Activated naive CD4-positive, alpha-beta T cell treated with anti-CD3 and anti-CD28 coated beads, Interleukin-2, amount 10 ng/mL, durations not matched to agents 7 days and 5 days (primary cell): ENCODE measurements around the gene PPP1R12B.
A peak's percentile ranks its signal among the peaks of the same experiment; 100 is the strongest.
"Not testable (repeated sequence)": the region's sequence is repeated elsewhere in the genome, so short reads cannot be mapped to it uniquely, and the experiment has no call there.

Source experiments
- CTCF ChIA-PET: fragments of 350-600 bp; sonication (Branson Sonifier 250); formaldehyde crosslinking; loops from one replicate; lab custom pipeline; 2021; ENCODE audit warnings: antibody characterized with exemption; lab: Charles Lee
- DNase-seq: peaks from one replicate; pipeline ENCODE4 v3.0.0-alpha.2; 2020
- H3K27ac Mint-ChIP-seq: one replicate; pipeline ENCODE4 v1.8.0; 2021; ENCODE audit warnings: mild to moderate bottlenecking, moderate library complexity, mixed read lengths
- H3K27me3 Mint-ChIP-seq: one replicate; pipeline ENCODE4 v1.8.0; 2021; ENCODE audit warnings: mild to moderate bottlenecking, mixed read lengths
- H3K36me3 Mint-ChIP-seq: one replicate; pipeline ENCODE4 v1.8.0; 2021; ENCODE audit warnings: mixed read lengths
- H3K4me1 Mint-ChIP-seq: one replicate; pipeline ENCODE4 v1.8.0; 2021; ENCODE audit warnings: mixed read lengths
- H3K4me3 Mint-ChIP-seq: one replicate; pipeline ENCODE4 v1.8.0; 2021; ENCODE audit warnings: mild to moderate bottlenecking, moderate library complexity, mixed read lengths
- H3K9me3 Mint-ChIP-seq: one replicate; pipeline ENCODE4 v1.8.0; 2021; ENCODE audit warnings: mixed read lengths

PPP1R12B gene

DNA sequence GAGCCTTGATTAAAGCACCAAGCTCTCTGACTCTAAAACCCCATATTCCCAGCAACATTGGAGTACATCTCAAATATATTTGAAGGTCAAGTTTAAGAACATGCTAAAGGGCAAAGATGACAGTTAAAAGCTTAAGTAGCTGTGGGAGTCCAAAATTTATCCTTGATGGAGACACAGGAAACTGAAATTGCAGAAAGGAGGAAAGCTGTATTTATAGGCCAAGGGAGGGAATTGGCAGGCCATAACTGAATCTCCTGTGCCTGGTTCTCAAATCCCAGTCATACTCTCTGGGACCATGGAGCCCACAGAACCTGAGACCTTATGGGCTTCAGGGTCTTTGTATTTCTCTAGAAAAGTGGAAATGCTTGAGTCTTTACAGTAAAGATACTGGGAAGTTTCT is 193.9 kb downstream of the PPP1R12B start:
- H3K4me3 Mint-ChIP-seq, H3K36me3 Mint-ChIP-seq, H3K4me1 Mint-ChIP-seq, H3K9me3 Mint-ChIP-seq, DNase-seq, H3K27ac Mint-ChIP-seq, CTCF ChIA-PET, H3K27me3 Mint-ChIP-seq: not testable (repeated sequence)

DNA sequence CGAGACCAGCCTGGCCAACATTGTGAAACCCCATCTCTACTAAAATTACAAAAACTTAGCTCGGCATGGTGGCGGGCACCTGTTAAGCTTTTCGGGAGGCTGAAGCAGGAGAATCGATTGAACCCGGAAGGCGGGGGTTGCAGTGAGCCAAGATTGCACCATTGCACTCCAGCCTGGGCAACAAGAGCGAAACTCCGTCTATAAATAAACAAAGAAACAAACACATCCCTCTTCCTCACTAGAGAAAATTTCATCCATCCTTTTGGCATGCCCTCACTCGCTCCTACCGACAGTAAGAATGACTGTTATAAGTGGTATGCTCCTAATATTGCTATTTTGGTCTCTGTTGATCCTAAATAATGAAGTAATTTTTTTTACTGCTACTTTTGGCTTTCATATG is 195.0 kb downstream of the PPP1R12B start:
- H3K4me3 Mint-ChIP-seq, H3K4me1 Mint-ChIP-seq, H3K9me3 Mint-ChIP-seq, DNase-seq, H3K27ac Mint-ChIP-seq, H3K27me3 Mint-ChIP-seq, H3K36me3 Mint-ChIP-seq, CTCF ChIA-PET: not testable (repeated sequence)

DNA sequence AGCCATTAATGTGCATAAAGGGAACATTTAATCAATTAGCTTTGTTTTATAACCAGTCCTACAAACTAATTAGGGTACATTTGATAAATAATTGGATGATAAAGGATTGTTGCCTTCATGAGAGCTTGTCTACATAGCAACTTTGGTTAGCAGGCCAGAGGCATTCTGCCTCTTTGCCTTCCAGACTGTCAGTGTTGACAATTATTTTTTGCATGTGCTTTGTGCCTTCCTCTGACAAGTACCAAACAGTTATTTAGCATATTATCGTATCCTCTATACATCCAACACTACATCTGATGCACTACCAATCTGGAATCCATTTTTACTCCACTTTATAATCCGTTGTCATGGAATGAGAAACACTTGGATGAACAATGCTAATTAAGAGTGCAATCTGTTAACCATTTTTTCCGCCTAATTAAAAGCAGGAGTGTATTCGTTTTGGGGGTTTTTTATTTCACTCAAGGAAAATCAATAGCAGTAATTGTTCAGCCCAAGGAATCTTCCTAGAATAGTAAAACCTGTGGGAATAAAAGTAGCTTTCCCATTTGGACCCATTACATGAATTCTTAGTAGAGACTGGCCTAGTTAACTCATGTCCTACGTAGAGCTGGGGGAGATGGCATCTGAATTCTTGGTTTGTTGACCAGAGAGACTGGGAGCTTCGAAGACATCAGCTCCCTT is 196.4 kb downstream of the PPP1R12B start:
- not testable (repeated sequence) for H3K36me3 Mint-ChIP-seq, H3K27ac Mint-ChIP-seq, DNase-seq, H3K4me1 Mint-ChIP-seq, H3K4me3 Mint-ChIP-seq, H3K27me3 Mint-ChIP-seq, H3K9me3 Mint-ChIP-seq
- CTCF ChIA-PET = interaction anchor here (1.1 kb wide), 1 partner anchor 17 kb away, joined by 3 read pairs; no protein-coding TSS in a partner anchor

DNA sequence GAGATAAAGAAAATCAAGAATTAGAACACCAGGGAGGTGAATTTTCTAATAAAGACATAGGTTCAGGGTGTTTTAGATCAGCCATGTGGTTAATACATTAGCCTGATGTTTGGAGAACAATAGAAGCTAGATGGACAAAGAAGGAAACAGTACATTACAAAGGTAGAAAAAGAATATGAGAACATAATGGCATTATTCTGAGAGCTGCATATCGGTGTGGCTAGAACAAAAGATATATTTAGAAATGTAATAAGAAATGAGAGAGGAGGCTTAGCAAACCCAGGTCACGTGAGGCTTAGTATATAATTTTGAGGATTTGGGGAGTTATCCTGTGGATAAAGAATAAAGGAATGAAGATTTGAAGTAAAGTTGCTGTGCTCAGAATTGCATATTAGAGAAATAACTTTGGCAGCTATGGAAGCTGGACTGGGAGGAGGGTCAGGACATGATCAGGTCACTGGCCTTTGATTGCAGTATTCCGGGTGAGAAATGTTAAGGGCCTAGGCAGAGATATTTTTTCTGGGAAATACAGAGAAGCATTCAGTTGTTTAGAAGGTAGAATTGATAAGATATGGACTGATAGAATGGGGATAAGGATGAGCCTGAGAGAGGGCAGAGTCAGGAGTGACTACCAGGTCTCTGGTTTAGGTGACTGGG is 197.3 kb downstream of the PPP1R12B start:
- DNase-seq, H3K9me3 Mint-ChIP-seq, H3K36me3 Mint-ChIP-seq, CTCF ChIA-PET, H3K27me3 Mint-ChIP-seq, H3K4me1 Mint-ChIP-seq, H3K4me3 Mint-ChIP-seq, H3K27ac Mint-ChIP-seq: not testable (repeated sequence)

DNA sequence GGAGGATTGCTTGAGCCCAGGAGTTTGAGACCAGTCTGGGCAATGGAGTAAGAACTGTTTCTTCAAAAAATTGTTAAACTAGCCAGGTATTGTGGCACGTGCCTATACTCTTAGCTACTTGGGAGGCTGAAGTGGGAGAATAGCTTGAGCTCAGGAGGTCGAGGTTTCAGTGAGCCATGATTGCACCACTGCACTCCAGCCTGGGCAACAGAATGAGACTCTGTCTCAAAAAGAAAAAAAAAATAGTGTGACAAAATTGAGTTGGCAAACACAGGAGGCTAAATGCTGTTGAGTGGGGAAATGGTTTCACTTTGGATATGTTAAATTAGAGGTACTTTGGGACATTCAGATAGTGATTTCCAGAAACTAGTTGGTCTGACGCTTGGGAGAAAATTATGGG is 197.9 kb downstream of the PPP1R12B start:
- not testable (repeated sequence) for H3K4me1 Mint-ChIP-seq, H3K27me3 Mint-ChIP-seq, H3K36me3 Mint-ChIP-seq, H3K9me3 Mint-ChIP-seq, H3K4me3 Mint-ChIP-seq, DNase-seq
- peak overlapping the region; percentile 21 for H3K27ac Mint-ChIP-seq
- CTCF ChIA-PET = interaction anchor here (0.7 kb wide), 1 partner anchor 217 kb away, joined by 3 read pairs; no protein-coding TSS in a partner anchor

DNA sequence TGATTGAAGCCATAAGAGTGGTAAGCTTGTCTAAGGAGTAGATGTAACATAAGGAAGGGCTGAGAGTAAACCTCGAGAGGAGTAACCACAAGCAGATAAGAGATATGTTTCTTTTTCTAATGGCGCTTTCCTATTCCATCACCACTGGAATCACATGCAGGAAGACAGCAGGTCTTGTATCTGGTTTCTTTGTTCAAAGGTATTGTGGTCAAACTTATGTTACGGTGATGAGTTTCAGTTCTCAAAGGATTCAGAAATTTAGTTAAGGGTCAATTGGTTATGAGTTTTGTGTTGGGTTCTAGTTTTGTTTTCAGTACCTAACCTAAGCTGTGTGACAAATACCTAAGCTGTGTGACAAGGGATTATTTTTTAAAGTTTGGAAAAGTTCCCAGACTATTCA is 198.3 kb downstream of the PPP1R12B start:
- not testable (repeated sequence) for H3K9me3 Mint-ChIP-seq, H3K27ac Mint-ChIP-seq, DNase-seq, H3K36me3 Mint-ChIP-seq, H3K4me3 Mint-ChIP-seq, H3K27me3 Mint-ChIP-seq, H3K4me1 Mint-ChIP-seq
- CTCF ChIA-PET = interaction anchor here (0.7 kb wide), 1 partner anchor 217 kb away, joined by 3 read pairs; no protein-coding TSS in a partner anchor

DNA sequence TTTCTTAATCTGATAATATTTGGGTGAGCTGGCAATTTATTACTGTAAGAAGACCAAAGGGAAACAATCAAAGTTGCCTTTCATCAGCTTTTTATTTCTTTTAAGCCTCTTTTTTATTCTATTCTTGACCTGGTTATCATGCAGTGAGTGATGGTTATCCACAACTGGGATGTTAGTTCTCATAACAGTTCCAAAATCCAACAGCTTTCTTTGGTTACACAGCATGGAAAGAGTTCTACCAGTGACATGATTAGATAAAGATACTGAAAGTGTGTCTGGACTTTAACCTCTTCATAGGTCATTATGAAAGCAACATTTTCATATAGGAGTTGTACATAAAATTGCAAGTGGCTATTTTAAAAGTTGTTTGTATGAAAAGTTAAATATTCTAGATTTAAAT is 198.7 kb downstream of the PPP1R12B start:
- CTCF ChIA-PET = interaction anchor here (0.7 kb wide), 1 partner anchor 217 kb away, joined by 3 read pairs; no protein-coding TSS in a partner anchor
- no peaks in the 10 kb centered on the region for H3K9me3 Mint-ChIP-seq
- H3K4me3 Mint-ChIP-seq = no peak overlapping the region
- H3K4me1 Mint-ChIP-seq = peaks cover 8% of the 10 kb centered on the region
- no peak overlapping the region for H3K27ac Mint-ChIP-seq
- no peak for DNase-seq
- no peaks in the 10 kb centered on the region for H3K36me3 Mint-ChIP-seq
- H3K27me3 Mint-ChIP-seq = no peaks in the 10 kb centered on the region

DNA sequence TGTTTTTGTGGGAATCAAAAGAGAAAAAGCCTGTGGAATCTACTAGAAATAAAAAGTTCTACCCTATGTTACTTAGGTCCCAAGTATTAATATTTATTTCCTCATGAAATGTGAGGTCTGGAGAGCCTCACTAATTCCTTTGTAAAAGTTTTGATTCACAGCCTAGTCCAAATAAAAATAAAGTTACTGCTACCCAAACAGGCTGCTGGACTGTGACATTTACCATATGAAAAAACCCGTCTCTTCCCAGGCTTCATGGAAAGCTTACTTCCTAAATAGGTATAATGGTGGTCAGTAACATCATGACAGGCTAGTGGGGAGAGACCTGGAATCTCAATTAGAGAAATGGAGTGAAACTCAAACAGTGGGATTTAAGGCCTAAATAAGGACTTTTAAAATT is 201.6 kb downstream of the PPP1R12B start:
- H3K36me3 Mint-ChIP-seq, DNase-seq, H3K4me3 Mint-ChIP-seq, H3K27ac Mint-ChIP-seq, H3K9me3 Mint-ChIP-seq, CTCF ChIA-PET, H3K27me3 Mint-ChIP-seq: not testable (repeated sequence)
- H3K4me1 Mint-ChIP-seq = peaks cover 12% of the 10 kb centered on the region

DNA sequence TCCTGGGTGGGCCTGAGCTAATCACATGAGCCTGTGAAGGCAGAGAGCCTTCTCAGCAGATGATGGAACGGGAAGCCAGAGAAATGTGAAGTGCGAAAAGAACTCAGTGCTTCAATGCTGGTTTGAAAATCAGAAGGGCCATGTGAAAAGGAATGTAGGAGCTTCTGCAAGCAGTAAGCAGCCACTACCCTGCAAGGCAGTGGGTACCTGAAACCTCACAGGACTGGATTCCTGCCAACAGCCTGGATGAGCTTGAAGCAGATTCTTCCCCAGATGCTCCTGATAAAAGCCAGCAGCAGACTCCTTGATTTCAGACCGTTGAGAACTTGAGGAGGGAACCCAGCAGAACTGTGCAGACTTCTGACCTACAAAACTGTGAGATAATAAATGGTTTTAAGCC is 203.2 kb downstream of the PPP1R12B start:
- H3K27me3 Mint-ChIP-seq = no peaks in the 10 kb centered on the region
- H3K36me3 Mint-ChIP-seq = no peaks in the 10 kb centered on the region
- H3K4me3 Mint-ChIP-seq = no peak overlapping the region
- CTCF ChIA-PET = no interaction called here
- no peak overlapping the region for H3K27ac Mint-ChIP-seq
- DNase-seq = no peak
- no peaks in the 10 kb centered on the region for H3K9me3 Mint-ChIP-seq
- H3K4me1 Mint-ChIP-seq = peaks cover 4% of the 10 kb centered on the region

DNA sequence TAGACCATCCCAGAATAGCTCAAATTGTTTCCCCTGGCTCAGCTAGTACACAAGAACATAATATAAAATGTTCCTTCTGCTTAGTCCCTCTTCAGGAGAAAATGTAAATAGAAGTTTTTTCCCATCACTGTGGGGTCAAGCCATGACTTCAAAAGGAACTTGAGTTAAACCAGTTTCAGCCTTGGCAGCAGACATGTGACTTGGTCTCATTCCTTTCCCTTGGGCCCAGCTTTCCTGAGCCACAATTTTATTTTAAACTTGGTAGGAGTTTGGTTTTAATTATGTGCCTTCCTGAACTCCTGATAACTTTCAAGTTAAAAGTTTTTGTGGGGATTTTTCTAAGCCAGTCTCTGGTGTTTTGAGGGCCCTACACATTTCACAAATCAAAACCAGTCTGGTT is 204.1 kb downstream of the PPP1R12B start:
- H3K4me3 Mint-ChIP-seq, CTCF ChIA-PET: not testable (repeated sequence)

DNA sequence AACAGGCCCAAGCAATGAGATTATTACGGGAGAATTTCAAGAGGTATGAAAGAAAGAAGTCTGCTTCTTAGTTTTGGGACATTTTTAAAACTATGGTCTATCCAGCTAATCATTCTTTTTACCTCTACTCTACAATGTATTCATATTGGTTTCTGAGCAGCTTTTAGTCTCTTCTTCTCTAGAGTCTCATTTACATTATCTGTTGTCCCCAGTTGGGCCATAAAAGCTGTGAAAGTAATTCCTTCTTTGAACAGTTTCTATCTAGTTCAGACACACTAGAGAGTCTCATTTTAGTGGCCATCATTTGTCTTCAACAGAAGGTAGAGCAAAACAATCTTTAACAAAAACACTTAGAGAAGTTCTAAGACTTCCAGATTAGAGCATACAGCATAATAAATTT is 204.6 kb downstream of the PPP1R12B start:
- DNase-seq, H3K9me3 Mint-ChIP-seq, H3K4me3 Mint-ChIP-seq, H3K36me3 Mint-ChIP-seq, H3K27me3 Mint-ChIP-seq, CTCF ChIA-PET, H3K4me1 Mint-ChIP-seq, H3K27ac Mint-ChIP-seq: not testable (repeated sequence)

More for the DNA sequence above, 204.1 kb downstream of the PPP1R12B start:
- H3K27me3 Mint-ChIP-seq, H3K9me3 Mint-ChIP-seq, H3K36me3 Mint-ChIP-seq, H3K27ac Mint-ChIP-seq, DNase-seq, H3K4me1 Mint-ChIP-seq: not testable (repeated sequence)

DNA sequence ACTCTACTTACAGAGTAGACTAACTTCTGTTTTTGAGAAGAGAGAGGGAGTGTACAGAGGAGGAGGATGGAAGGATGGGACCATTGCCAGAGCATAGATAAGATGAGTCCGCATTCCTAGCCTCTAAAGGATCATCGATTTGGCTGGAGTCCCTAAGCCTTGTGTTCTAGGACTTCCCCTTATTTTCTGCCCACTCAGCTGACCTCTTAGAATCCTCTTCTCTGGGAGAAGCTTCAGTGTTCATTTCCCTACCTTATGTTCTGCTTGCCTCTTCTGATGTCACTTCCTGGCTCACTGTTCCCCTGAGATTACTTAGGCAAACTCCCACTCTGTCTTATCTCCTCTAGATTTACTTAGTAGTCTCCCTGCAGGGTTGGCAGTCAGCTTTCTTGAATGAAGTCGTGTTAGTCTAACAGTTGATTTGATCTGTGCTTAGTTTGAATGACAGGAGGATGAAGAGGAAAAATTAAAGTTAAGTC is 205.1 kb downstream of the PPP1R12B start:
- H3K27me3 Mint-ChIP-seq = no peaks in the 10 kb centered on the region
- DNase-seq = no peak
- H3K4me3 Mint-ChIP-seq = no peak overlapping the region
- CTCF ChIA-PET = no interaction called here
- no peaks in the 10 kb centered on the region for H3K9me3 Mint-ChIP-seq
- H3K27ac Mint-ChIP-seq = no peak overlapping the region
- H3K36me3 Mint-ChIP-seq = no peaks in the 10 kb centered on the region
- H3K4me1 Mint-ChIP-seq = peaks cover 4% of the 10 kb centered on the region

DNA sequence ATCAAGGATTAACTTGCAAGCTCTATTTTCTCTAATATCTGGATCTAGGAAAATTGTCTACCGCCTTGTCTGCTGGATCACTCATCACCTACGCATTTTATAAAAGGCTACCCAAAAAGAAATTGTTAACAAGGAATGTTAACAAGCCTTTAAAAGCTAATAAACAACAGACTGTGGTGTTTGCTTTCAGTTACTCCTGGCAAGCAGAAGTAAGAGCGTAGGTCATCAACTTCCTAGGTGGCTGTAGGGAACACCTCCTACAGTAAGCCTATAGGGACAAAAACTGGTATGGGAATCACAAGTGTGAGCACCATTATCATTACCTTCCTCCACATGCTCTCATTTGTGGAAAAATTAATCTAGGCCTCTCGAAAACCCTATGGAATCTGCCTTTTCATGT is 206.1 kb downstream of the PPP1R12B start:
- H3K4me3 Mint-ChIP-seq, H3K36me3 Mint-ChIP-seq, CTCF ChIA-PET, H3K27me3 Mint-ChIP-seq, H3K4me1 Mint-ChIP-seq, H3K27ac Mint-ChIP-seq, DNase-seq, H3K9me3 Mint-ChIP-seq: not testable (repeated sequence)

DNA sequence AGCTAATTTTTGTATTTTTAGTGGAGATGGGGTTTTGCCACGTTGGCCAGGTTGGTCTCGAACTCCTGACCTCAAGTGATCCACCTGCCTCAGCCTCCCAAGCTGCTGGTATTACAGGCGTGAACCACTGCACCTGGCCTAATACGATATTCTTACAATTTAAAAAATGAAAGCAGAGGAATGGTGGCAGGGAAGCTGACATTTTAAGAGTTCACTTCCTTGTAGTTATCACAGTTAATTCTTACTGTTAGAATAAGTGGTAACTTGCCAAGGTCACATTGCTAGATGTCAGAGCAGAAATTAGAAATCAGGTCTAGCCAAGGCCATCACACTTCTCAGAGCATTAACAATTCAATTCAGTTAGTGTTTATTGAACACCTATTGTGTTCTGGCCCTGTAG is 207.5 kb downstream of the PPP1R12B start:
- DNase-seq, H3K36me3 Mint-ChIP-seq, H3K27ac Mint-ChIP-seq, H3K9me3 Mint-ChIP-seq, H3K4me3 Mint-ChIP-seq, CTCF ChIA-PET, H3K27me3 Mint-ChIP-seq, H3K4me1 Mint-ChIP-seq: not testable (repeated sequence)

DNA sequence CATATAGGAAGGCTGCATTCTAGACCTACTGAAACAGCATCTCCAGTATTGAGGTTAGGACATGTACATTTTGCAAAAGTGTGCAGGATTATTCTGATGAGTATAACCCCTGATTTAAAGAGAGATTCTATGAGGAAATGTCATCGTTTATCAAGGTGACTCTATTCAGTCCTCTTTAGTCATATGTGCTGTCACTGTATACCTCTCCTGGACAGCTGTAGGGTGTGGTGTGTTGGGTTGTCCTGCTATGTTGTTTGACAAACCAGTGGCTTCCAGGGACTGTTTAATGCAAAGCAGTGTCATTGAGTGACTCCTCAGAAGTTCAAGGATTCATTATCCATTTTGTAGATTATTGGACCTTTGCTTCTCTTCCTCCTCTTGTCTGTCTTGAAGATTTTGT is 209.2 kb downstream of the PPP1R12B start:
- CTCF ChIA-PET = interaction anchor here (0.6 kb wide), 1 partner anchor 31 kb away, joined by 3 read pairs; no protein-coding TSS in a partner anchor
- not testable (repeated sequence) for H3K4me1 Mint-ChIP-seq, H3K36me3 Mint-ChIP-seq, H3K9me3 Mint-ChIP-seq, H3K27ac Mint-ChIP-seq, DNase-seq, H3K27me3 Mint-ChIP-seq, H3K4me3 Mint-ChIP-seq
